HEK293 (cell line): ENCODE measurements around the gene HGFAC.

ENCODE experiments used
- CTCF ChIA-PET: fragments of 350-600 bp; formaldehyde crosslinking; extraction: SDS; loops from one replicate; lab custom pipeline; 2021; ENCODE audit warnings: antibody characterized with exemption; lab: Yijun Ruan, JAX
- POLR2A ChIA-PET: fragments of 300-600 bp; formaldehyde crosslinking; extraction: SDS; loops from one replicate; lab custom pipeline; 2020; ENCODE audit warnings: antibody characterized with exemption, inconsistent platforms; lab: Yijun Ruan, JAX
- H3K27ac ChIP-seq: fragments of 200-500 bp; sonication (Bioruptor generic); 2 replicates; pipeline ENCODE4 v1.5.1; 2014; ENCODE audit warnings: low read depth, low read length, control low read depth, inconsistent platforms; ENCODE audit errors: extremely low read depth
- H3K36me3 ChIP-seq, 2 experiments: fragments of 200-500 bp in 1 of 2; sonication (Bioruptor generic) in 1 of 2; 1 replicate in 1 of 2; 2 replicates in 1 of 2; pipeline ENCODE4 v1.5.1; 2014 to 2017; ENCODE audit warnings: inconsistent platforms in 2 of 2, low read length in 2 of 2; ENCODE audit not compliant: control insufficient read depth in 2 of 2, insufficient read depth in 1 of 2
- H3K4me1 ChIP-seq: fragments of 200-500 bp; sonication (Bioruptor generic); 2 replicates; pipeline ENCODE4 v1.5.1; 2014; ENCODE audit warnings: mild to moderate bottlenecking, low read length, inconsistent platforms; ENCODE audit not compliant: control insufficient read depth, insufficient read depth
- H3K4me3 ChIP-seq: 2 replicates; pipeline ENCODE4 v1.5.1; 2011; ENCODE audit warnings: low read depth, mild to moderate bottlenecking, control low read depth, low read length, moderate library complexity
- H3K9me3 ChIP-seq: fragments of 200-500 bp; sonication (Bioruptor generic); 2 replicates; pipeline ENCODE4 v1.5.1; 2014; ENCODE audit warnings: low read depth, low read length, inconsistent platforms; ENCODE audit not compliant: control insufficient read depth, insufficient read depth
- CTCF ChIP-seq: fragments of 450-650 bp; formaldehyde crosslinking; IDR thresholded peaks from 2 replicates; pipeline ENCODE4 v1.5.1; 2016; ENCODE audit warnings: missing biosample characterization, missing genetic modification characterization
- OSR2 ChIP-seq: fragments of 450-650 bp; formaldehyde crosslinking; IDR thresholded peaks from 2 replicates; pipeline ENCODE4 v1.5.1; 2016; ENCODE audit warnings: missing biosample characterization, missing genetic modification characterization
- OVOL3 ChIP-seq: fragments of 450-650 bp; formaldehyde crosslinking; IDR thresholded peaks from 2 replicates; pipeline ENCODE4 v1.5.1; 2016; ENCODE audit warnings: missing biosample characterization, missing genetic modification characterization
- PRDM10 ChIP-seq: fragments of 450-650 bp; formaldehyde crosslinking; IDR thresholded peaks from 2 replicates; pipeline ENCODE4 v1.5.1; 2016; ENCODE audit warnings: missing biosample characterization, missing genetic modification characterization
- SP2 ChIP-seq: fragments of 450-650 bp; formaldehyde crosslinking; IDR thresholded peaks from 2 replicates; pipeline ENCODE4 v1.5.1; 2016; ENCODE audit warnings: missing biosample characterization, missing genetic modification characterization
- ZBTB11 ChIP-seq: fragments of 450-650 bp; formaldehyde crosslinking; conservative IDR thresholded peaks from 2 replicates; pipeline ENCODE4 v1.5.1; 2016; ENCODE audit warnings: low read depth, missing biosample characterization, missing genetic modification characterization
- ZBTB48 ChIP-seq: fragments of 450-650 bp; formaldehyde crosslinking; IDR thresholded peaks from 2 replicates; pipeline ENCODE4 v1.5.1; 2016; ENCODE audit warnings: missing biosample characterization, missing genetic modification characterization
- ZNF146 ChIP-seq: fragments of 450-650 bp; formaldehyde crosslinking; IDR thresholded peaks from 2 replicates; pipeline ENCODE4 v1.5.1; 2016; ENCODE audit warnings: missing biosample characterization, missing genetic modification characterization
- ZNF19 ChIP-seq: fragments of 450-650 bp; formaldehyde crosslinking; IDR thresholded peaks from 2 replicates; pipeline ENCODE4; 2016; ENCODE audit warnings: missing biosample characterization, missing genetic modification characterization, low read depth
- ZNF37A ChIP-seq: fragments of 450-650 bp; IDR thresholded peaks from 2 replicates; pipeline ENCODE4 v1.5.1; 2018; ENCODE audit warnings: missing biosample characterization, missing genetic modification characterization
- ZNF394 ChIP-seq: fragments of 450-650 bp; formaldehyde crosslinking; IDR thresholded peaks from 2 replicates; pipeline ENCODE4 v1.5.1; 2016; ENCODE audit warnings: missing biosample characterization, missing genetic modification characterization, mild to moderate bottlenecking, moderate library complexity, borderline replicate concordance
- ZNF510 ChIP-seq: fragments of 450-650 bp; formaldehyde crosslinking; IDR thresholded peaks from 2 replicates; pipeline ENCODE4 v1.5.1; 2018; ENCODE audit warnings: mild to moderate bottlenecking, missing genetic modification characterization, missing biosample characterization; ENCODE audit not compliant: insufficient replicate concordance
- ZNF518A ChIP-seq: fragments of 450-650 bp; formaldehyde crosslinking; conservative IDR thresholded peaks from 2 replicates; pipeline ENCODE4 v1.5.1; 2016; ENCODE audit warnings: low read depth, missing biosample characterization, missing genetic modification characterization
- ZNF549 ChIP-seq: fragments of 450-650 bp; IDR thresholded peaks from 2 replicates; pipeline ENCODE4 v1.5.1; 2018; ENCODE audit warnings: missing biosample characterization, missing genetic modification characterization, mild to moderate bottlenecking, inconsistent platforms, moderate library complexity
- ZNF561 ChIP-seq: fragments of 450-650 bp; IDR thresholded peaks from 2 replicates; pipeline ENCODE4 v1.5.1; 2018; ENCODE audit warnings: missing biosample characterization, missing genetic modification characterization, borderline replicate concordance
- ZNF629 ChIP-seq: fragments of 450-650 bp; formaldehyde crosslinking; IDR thresholded peaks from 2 replicates; pipeline ENCODE4 v1.5.1; 2017; ENCODE audit warnings: missing biosample characterization, missing genetic modification characterization
- ZNF654 ChIP-seq: fragments of 450-650 bp; formaldehyde crosslinking; IDR thresholded peaks from 2 replicates; pipeline ENCODE4 v1.5.1; 2016; ENCODE audit warnings: low read depth, missing biosample characterization, missing genetic modification characterization
- ZNF768 ChIP-seq: fragments of 450-650 bp; formaldehyde crosslinking; IDR thresholded peaks from 2 replicates; pipeline ENCODE4 v1.5.1; 2018; ENCODE audit warnings: missing biosample characterization, mild to moderate bottlenecking, missing genetic modification characterization
- ZNF776 ChIP-seq: fragments of 450-650 bp; formaldehyde crosslinking; IDR thresholded peaks from 2 replicates; pipeline ENCODE4 v1.5.0; 2017; ENCODE audit warnings: missing biosample characterization, missing genetic modification characterization, borderline replicate concordance
- TF ChIP-seq, protein P1 (sequence below): fragments of 450-650 bp; formaldehyde crosslinking; IDR thresholded peaks from 2 replicates; pipeline ENCODE4 v1.5.1; 2016; ENCODE audit warnings: missing biosample characterization, missing genetic modification characterization
- TF ChIP-seq, protein P2 (sequence below): fragments of 450-650 bp; formaldehyde crosslinking; IDR thresholded peaks from 2 replicates; pipeline ENCODE4 v1.5.1; 2016; ENCODE audit warnings: missing biosample characterization, missing genetic modification characterization

Gene HGFAC

GRCh38 chr4:3480528-3481112, 38.9 kb downstream of the HGFAC start:
- ChIA-PET CTCF (interaction anchor here (0.5 to 2.5 kb wide), 27 partner anchors 9 to 461 kb away, joined by 3 to 16 read pairs (median 4); partner anchors contain the start of gene HGFAC), POLR2A (no interaction called here)
- no peak for TF ChIP-seq ZBTB11
- TF ChIP-seq ZNF776 (tag by site-specific recombination), result no peak
- TF ChIP-seq PRDM10 (tag by site-specific recombination), result no peak
- TF ChIP-seq ZNF561, result no peak
- TF ChIP-seq, protein P1, sequence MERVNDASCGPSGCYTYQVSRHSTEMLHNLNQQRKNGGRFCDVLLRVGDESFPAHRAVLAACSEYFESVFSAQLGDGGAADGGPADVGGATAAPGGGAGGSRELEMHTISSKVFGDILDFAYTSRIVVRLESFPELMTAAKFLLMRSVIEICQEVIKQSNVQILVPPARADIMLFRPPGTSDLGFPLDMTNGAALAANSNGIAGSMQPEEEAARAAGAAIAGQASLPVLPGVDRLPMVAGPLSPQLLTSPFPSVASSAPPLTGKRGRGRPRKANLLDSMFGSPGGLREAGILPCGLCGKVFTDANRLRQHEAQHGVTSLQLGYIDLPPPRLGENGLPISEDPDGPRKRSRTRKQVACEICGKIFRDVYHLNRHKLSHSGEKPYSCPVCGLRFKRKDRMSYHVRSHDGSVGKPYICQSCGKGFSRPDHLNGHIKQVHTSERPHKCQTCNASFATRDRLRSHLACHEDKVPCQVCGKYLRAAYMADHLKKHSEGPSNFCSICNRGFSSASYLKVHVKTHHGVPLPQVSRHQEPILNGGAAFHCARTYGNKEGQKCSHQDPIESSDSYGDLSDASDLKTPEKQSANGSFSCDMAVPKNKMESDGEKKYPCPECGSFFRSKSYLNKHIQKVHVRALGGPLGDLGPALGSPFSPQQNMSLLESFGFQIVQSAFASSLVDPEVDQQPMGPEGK, result peak; percentile 38; the same call in 1 of the 2 replicates
- no peak for TF ChIP-seq OVOL3
- TF ChIP-seq, protein P2, sequence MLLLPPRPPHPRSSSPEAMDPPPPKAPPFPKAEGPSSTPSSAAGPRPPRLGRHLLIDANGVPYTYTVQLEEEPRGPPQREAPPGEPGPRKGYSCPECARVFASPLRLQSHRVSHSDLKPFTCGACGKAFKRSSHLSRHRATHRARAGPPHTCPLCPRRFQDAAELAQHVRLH (tag by site-specific recombination), result no peak
- TF ChIP-seq ZNF549 (tag by site-specific recombination), result no peak
- TF ChIP-seq ZBTB48 (tag by site-specific recombination), result peak; percentile 81
- no peak for TF ChIP-seq ZNF629 (tag by site-specific recombination)
- TF ChIP-seq SP2 (tag by site-specific recombination), result no peak
- TF ChIP-seq ZNF19, result no peak
- TF ChIP-seq ZNF510 (tag by site-specific recombination), result no peak
- TF ChIP-seq ZNF37A (tag by site-specific recombination), result no peak
- no peak for TF ChIP-seq ZNF394 (tag by site-specific recombination)
- TF ChIP-seq ZNF146 (tag by site-specific recombination), result no peak
- no peak for TF ChIP-seq OSR2 (tag by site-specific recombination)
- no peak for TF ChIP-seq ZNF768 (tag by site-specific recombination)
- no peak for TF ChIP-seq ZNF518A (tag by site-specific recombination)
- peak; percentile 51 for TF ChIP-seq ZNF654
- peak; percentile 85 for TF ChIP-seq CTCF

More at GRCh38 chr4:3480528-3481112, 38.9 kb downstream of the HGFAC start:
- Histone ChIP-seq H3K36me3 (no peaks in the 10 kb centered on the region), H3K27ac (no peak overlapping the region), H3K4me1 (no peaks in the 10 kb centered on the region; the same call in 1 of the 2 replicates), H3K9me3 (no peaks in the 10 kb centered on the region), H3K4me3 (no peak overlapping the region)
